Adipocyte (in vitro differentiated cells): ENCODE data around the gene POLR3G.

ENCODE experiments used
- DNase-seq: peaks from one replicate; pipeline ENCODE4 v3.0.0-alpha.2; 2015; ENCODE audit warnings: low read depth
- H3K27me3 ChIP-seq: replicated peaks from 2 replicates; pipeline ENCODE4 v1.7.0; 2013; ENCODE audit warnings: mild to moderate bottlenecking, low read length, moderate library complexity; ENCODE audit not compliant: control insufficient read depth, insufficient read depth
- H3K36me3 ChIP-seq: 2 replicates; pipeline ENCODE4 v1.7.0; 2013; ENCODE audit warnings: low read length, mild to moderate bottlenecking, moderate library complexity; ENCODE audit not compliant: control insufficient read depth, insufficient read depth, severe bottlenecking
- H3K4me1 ChIP-seq: 2 replicates; pipeline ENCODE4 v1.7.0; 2013; ENCODE audit warnings: mild to moderate bottlenecking, low read length, moderate library complexity; ENCODE audit not compliant: control insufficient read depth, insufficient read depth
- H3K4me3 ChIP-seq: 2 replicates; pipeline ENCODE4 v1.7.0; 2013; ENCODE audit warnings: mild to moderate bottlenecking, low read length, moderate library complexity
- H3K9ac ChIP-seq: 2 replicates; pipeline ENCODE4 v1.7.0; 2013; ENCODE audit warnings: mild to moderate bottlenecking, low read length, moderate library complexity
- H3K9me3 ChIP-seq: 2 replicates; pipeline ENCODE4 v1.7.0; 2013; ENCODE audit warnings: mild to moderate bottlenecking, low read length, moderate library complexity; ENCODE audit not compliant: control insufficient read depth

POLR3G gene

GRCh38 chr5:90476391-90476790 is 1.7 kb downstream of the POLR3G start:
- Histone ChIP-seq H3K36me3 (no peaks in the 10 kb centered on the region), H3K4me3 (no peak overlapping the region), H3K9me3 (no peaks in the 10 kb centered on the region), H3K9ac (no peak overlapping the region), H3K4me1 (peaks cover 15% of the 10 kb centered on the region), H3K27me3 (no peaks in the 10 kb centered on the region)
- DNase-seq, result no peak

DNA sequence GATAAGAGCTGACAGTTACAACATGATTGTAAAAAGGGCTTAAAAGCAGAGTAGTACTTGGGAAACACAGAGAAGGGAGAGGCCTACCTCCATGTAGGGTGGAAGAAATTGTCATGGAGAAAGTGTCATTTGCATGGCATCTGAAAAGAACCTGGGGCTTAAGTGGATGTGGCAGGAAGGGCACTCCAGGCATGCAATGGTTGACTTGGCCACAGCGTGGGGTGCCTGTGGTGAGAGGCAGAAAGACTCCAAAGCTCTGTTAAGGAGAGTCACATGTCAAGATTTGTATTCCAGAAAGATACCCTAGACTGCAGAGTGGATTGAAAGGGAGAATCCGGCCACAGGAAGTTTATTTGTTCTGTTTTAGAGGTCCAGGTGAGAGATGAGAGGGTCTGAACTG is 2.4 kb downstream of the POLR3G start:
- DNase-seq, result no peak
- peak overlapping the region; percentile 33 for H3K9ac ChIP-seq

DNA sequence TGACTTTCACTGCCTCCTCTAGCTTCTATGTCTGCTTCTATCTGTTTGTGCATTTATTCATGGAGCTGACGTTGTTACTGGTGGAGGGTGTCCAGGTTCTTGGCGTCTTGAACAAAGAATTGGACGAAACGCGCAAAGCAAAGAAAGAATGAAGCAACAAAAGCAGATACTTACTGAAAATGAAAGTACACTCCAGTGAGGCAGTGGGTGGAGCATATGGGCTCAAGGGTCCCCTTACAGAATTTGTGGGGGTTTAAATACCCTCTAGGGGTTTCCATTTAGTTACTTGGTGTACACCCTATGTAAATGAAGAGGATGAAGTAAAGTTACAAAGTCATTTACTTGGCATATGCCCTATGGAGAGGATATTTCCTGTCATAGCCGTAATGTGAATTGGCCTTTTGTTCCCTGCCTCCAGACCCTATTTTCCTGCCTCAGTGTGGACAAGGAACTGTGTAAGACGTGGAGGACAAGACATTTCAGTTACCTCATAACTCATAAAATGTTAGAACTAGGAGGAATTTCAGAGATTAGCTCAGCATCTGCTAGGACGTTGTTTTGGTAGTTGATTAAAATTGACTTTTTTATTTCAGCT is 3.1 kb downstream of the POLR3G start:
- H3K4me3 ChIP-seq, result peak overlapping the region; percentile 37
- no peaks in the 10 kb centered on the region for H3K9me3 ChIP-seq
- H3K27me3 ChIP-seq, result no peaks in the 10 kb centered on the region
- H3K9ac ChIP-seq, result peak overlapping the region; percentile 33
- H3K4me1 ChIP-seq, result peaks cover 11% of the 10 kb centered on the region
- DNase-seq, result no peak
- H3K36me3 ChIP-seq, result no peaks in the 10 kb centered on the region

More for the DNA sequence above, 2.4 kb downstream of the POLR3G start:
- H3K4me3 ChIP-seq, result peak overlapping the region; percentile 37
- H3K27me3 ChIP-seq, result no peaks in the 10 kb centered on the region
- H3K4me1 ChIP-seq, result peaks cover 15% of the 10 kb centered on the region
- H3K36me3 ChIP-seq, result no peaks in the 10 kb centered on the region
- no peaks in the 10 kb centered on the region for H3K9me3 ChIP-seq

DNA sequence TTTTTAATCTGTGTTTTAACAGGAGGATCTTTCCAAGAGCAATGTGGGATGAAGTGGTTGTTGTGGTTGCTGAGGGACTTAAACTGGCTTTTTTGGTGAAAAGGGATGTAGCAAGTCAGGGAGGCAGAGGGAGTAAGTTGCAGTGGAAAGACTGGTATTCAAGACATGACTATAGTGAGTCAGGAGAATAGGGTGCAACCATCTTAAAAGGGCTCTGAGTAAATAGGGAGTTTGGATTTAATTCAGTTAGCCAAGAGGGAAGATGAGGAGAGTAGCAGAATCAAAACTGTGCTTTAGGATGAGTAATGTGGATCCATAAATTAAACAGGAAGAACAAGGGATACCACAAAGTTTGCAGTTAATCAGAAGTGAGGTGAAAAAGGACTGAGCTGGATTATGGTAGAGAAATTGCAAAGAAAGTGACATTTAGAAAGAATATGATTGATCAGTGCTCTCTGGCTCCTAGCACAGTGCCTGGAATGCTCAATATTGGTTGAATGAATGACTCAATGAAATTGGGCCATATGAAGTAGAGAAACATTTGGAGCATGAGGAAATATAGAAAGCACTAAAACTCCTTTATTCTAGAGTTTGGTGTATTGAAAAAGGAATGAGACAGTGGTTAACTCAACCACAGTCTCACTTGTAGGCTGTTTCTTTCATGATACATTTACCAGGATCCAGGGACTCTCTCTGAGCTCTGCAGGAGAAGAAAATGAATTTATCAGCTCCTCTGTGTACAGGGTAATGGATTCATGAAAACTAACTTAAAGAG is 5.1 kb downstream of the POLR3G start:
- Histone ChIP-seq H3K4me1 (no peaks in the 10 kb centered on the region), H3K36me3 (no peaks in the 10 kb centered on the region), H3K27me3 (no peaks in the 10 kb centered on the region), H3K9me3 (no peaks in the 10 kb centered on the region), H3K9ac (no peak overlapping the region), H3K4me3 (no peak overlapping the region)
- DNase-seq, result no peak

DNA sequence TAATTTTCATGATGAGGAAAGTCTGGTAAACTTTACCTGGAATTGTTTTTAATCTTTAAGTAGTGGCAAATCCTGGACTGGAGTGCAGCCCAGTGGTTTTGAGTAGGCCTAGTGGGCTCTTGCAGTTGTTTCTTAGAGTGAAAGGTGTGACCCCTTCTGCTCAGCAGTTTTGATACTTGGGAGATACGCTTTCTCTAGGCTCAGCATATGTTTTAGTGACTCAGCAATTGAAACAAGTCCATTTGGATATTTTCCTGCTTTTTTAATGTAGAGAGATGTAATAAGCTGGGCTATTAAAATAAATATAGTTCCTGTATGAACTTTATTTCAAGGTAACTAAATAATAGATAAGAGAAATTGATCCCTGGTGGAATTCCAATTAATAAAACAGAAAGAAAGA is 6.0 kb downstream of the POLR3G start:
- H3K36me3 ChIP-seq, result no peaks in the 10 kb centered on the region
- H3K9me3 ChIP-seq, result no peaks in the 10 kb centered on the region
- no peak overlapping the region for H3K9ac ChIP-seq
- H3K27me3 ChIP-seq, result no peaks in the 10 kb centered on the region
- no peaks in the 10 kb centered on the region for H3K4me1 ChIP-seq
- H3K4me3 ChIP-seq, result no peak overlapping the region
- DNase-seq, result no peak

DNA sequence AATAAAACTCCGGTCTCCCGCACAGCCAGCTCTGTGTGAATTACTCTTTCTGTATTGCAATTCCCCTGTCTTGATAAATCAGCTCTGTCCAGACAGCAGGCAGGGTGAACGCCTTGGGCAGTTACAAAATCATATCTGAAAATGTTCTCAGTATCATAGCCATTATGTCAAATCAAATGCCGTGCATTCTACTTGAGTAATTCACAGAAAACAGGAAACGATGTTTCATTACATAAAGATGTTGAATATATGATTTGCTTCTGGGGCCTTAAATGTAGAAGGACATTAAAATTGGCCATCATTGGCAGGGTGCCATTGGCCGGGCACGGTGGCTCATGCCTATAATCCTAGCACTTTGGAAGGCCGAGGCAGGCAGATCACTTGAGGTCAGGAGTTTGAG is 8.5 kb downstream of the POLR3G start:
- no peak overlapping the region for H3K9ac ChIP-seq
- DNase-seq, result peak; percentile 52
- no peaks in the 10 kb centered on the region for H3K27me3 ChIP-seq
- no peak overlapping the region for H3K4me3 ChIP-seq
- H3K9me3 ChIP-seq, result no peaks in the 10 kb centered on the region
- H3K36me3 ChIP-seq, result no peaks in the 10 kb centered on the region
- H3K4me1 ChIP-seq, result no peaks in the 10 kb centered on the region

- H3K9ac ChIP-seq, result no peak overlapping the region
- H3K4me1 ChIP-seq, result no peaks in the 10 kb centered on the region
- H3K27me3 ChIP-seq, result no peaks in the 10 kb centered on the region
- H3K4me3 ChIP-seq, result no peak overlapping the region
- no peak for DNase-seq
- H3K9me3 ChIP-seq, result no peaks in the 10 kb centered on the region
- no peaks in the 10 kb centered on the region for H3K36me3 ChIP-seq
Measured at GRCh38 chr5:90484540-90484939, 9.9 kb downstream of the POLR3G start.

DNA sequence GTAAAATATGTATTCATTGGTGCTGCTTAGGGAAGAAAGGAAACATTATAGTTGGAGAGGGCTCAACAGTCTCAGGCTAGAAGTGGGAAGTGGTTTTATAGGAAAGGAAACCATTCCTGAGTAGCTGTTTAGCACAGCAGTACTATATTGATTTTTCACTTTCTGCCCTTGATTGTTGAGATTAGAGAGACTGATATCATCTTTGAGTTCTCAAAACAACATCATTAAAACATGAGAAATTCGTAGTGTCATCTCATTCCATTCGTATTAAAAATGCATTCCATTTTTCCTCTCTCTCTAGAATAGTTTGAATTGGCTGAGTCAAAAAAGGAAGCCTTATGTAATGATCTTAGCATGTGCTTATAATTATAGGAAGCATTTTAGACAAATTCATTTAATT is 14.1 kb downstream of the POLR3G start:
- Histone ChIP-seq H3K36me3 (no peaks in the 10 kb centered on the region), H3K4me1 (no peaks in the 10 kb centered on the region), H3K27me3 (no peaks in the 10 kb centered on the region), H3K9me3 (no peaks in the 10 kb centered on the region), H3K4me3 (peak overlapping the region; percentile 62), H3K9ac (no peak overlapping the region)
- peak; percentile 65 for DNase-seq

GRCh38 chr5:90494043-90494442 is 19.4 kb downstream of the POLR3G start:
- Histone ChIP-seq H3K4me3 (no peak overlapping the region), H3K9me3 (peaks cover 9% of the 10 kb centered on the region), H3K9ac (no peak overlapping the region), H3K36me3 (no peaks in the 10 kb centered on the region), H3K4me1 (no peaks in the 10 kb centered on the region), H3K27me3 (no peaks in the 10 kb centered on the region)
- DNase-seq, result no peak

GRCh38 chr5:90495146-90495545 is 20.5 kb downstream of the POLR3G start:
- Histone ChIP-seq H3K27me3 (no peaks in the 10 kb centered on the region), H3K4me3 (no peak overlapping the region), H3K9ac (no peak overlapping the region), H3K36me3 (no peaks in the 10 kb centered on the region), H3K4me1 (no peaks in the 10 kb centered on the region), H3K9me3 (peaks cover 9% of the 10 kb centered on the region)
- no peak for DNase-seq

GRCh38 chr5:90503596-90503995 is 28.9 kb downstream of the POLR3G start:
- Histone ChIP-seq H3K9me3 (no peaks in the 10 kb centered on the region), H3K9ac (no peak overlapping the region), H3K4me1 (no peaks in the 10 kb centered on the region)

More at GRCh38 chr5:90503596-90503995, 28.9 kb downstream of the POLR3G start:
- DNase-seq, result no peak
- Histone ChIP-seq H3K4me3 (no peak overlapping the region), H3K36me3 (no peaks in the 10 kb centered on the region), H3K27me3 (no peaks in the 10 kb centered on the region)
